HL-60 (cell line): ENCODE measurements around the gene ELOVL6.

Experiments
- GABPA ChIP-seq: IDR thresholded peaks from 2 replicates; pipeline ENCODE4 v1.6.1; 2012; ENCODE audit warnings: low read depth
- POLR2AphosphoS5 ChIP-seq: IDR thresholded peaks from 2 replicates; pipeline ENCODE4 v1.6.1; 2012; ENCODE audit warnings: low read depth
- TF ChIP-seq, protein P1 (sequence below): IDR thresholded peaks from one replicate; pipeline ENCODE4 v1.5.1; 2011; ENCODE audit warnings: low read length, control low read depth, inconsistent platforms; ENCODE audit not compliant: insufficient read depth

- TF ChIP-seq, protein P1, sequence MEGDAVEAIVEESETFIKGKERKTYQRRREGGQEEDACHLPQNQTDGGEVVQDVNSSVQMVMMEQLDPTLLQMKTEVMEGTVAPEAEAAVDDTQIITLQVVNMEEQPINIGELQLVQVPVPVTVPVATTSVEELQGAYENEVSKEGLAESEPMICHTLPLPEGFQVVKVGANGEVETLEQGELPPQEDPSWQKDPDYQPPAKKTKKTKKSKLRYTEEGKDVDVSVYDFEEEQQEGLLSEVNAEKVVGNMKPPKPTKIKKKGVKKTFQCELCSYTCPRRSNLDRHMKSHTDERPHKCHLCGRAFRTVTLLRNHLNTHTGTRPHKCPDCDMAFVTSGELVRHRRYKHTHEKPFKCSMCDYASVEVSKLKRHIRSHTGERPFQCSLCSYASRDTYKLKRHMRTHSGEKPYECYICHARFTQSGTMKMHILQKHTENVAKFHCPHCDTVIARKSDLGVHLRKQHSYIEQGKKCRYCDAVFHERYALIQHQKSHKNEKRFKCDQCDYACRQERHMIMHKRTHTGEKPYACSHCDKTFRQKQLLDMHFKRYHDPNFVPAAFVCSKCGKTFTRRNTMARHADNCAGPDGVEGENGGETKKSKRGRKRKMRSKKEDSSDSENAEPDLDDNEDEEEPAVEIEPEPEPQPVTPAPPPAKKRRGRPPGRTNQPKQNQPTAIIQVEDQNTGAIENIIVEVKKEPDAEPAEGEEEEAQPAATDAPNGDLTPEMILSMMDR = no peak
- TF ChIP-seq POLR2AphosphoS5 (no peak), GABPA (no peak)
Measured at GRCh38 chr4:110142461-110142860, 56.0 kb downstream of the ELOVL6 start.
